BJ (cell line): ENCODE data around the gene RERE. TPM values are rescaled to one million over a fixed set of nuclear protein-coding genes. Genes with fewer than 3 reads are reported as not detected.
"Not testable (repeated sequence)": the region's sequence is repeated elsewhere in the genome, so short reads cannot be mapped to it uniquely, and the experiment has no call there.

Experiments
- CTCF ChIA-PET: fragments of 350-600 bp; formaldehyde crosslinking; extraction: SDS; loops from one replicate; lab custom pipeline; 2021; ENCODE audit warnings: antibody characterized with exemption, inconsistent platforms; lab: Yijun Ruan, JAX
- POLR2A ChIA-PET: fragments of 300-600 bp; sonication (Branson Sonifier 250); formaldehyde crosslinking; extraction: SDS; loops from one replicate; lab custom pipeline; 2021; ENCODE audit warnings: antibody characterized with exemption; lab: Charles Lee
- DNase-seq: peaks from one replicate; pipeline ENCODE4 v3.0.0-alpha.2; 2011; ENCODE audit warnings: low read depth
- H3K27me3 ChIP-seq: 2 replicates; pipeline ENCODE4 v1.6.0; 2011; ENCODE audit warnings: low read length; ENCODE audit not compliant: control insufficient read depth, insufficient read depth
- H3K36me3 ChIP-seq: 2 replicates; pipeline ENCODE4 v1.5.1; 2011; ENCODE audit warnings: low read length; ENCODE audit not compliant: control insufficient read depth, insufficient read depth
- H3K4me3 ChIP-seq: 2 replicates; pipeline ENCODE4 v1.5.1; 2011; ENCODE audit warnings: low read depth, mild to moderate bottlenecking, control low read depth, low read length
- polyA plus RNA-seq: library from polyadenylated mRNA; depleted of rRNA; stranded (reverse); fragments of >200 nt; gene quantifications from 2 replicates; pipeline ENCODE4 v1.2.3, GENCODE V29; 2011
- TF ChIP-seq, protein P1 (sequence below): IDR thresholded peaks from 2 replicates; pipeline ENCODE4 v1.5.1; 2011; ENCODE audit warnings: low read depth, mild to moderate bottlenecking, control low read depth, inconsistent platforms, low read length, moderate library complexity; ENCODE audit not compliant: insufficient read depth

The RERE gene
- polyA plus RNA-seq, 1 experiment = 3.8 TPM

DNA sequence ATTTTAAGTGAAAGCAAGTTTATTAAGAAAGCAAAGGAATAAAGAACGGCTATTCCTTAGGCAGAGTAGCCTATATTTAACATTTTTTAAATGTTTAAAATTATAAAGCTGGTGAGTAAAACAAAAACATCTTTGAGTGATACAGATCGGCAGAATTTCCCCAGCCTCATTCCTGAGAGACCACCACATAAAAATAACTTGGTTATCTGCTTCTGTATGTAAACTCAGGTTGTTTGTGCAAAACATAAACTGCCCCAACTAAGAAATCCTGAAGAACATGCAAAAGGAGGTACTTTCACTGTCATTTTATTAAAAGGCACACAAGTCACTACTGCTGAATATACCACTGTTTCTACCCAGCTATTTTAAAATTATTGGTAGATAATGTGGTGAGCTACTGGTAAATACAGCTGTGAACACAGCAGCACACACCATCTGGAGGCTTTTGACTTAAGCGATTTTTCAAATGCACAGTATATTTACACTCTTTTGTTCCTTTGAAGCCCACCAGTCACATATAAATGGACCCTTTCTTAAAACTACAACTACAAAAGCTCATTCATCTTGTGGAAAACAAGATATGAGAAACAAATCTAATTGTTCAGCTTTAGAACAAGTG lies 119.3 kb downstream of the RERE start:
- Histone ChIP-seq H3K36me3 (no peaks in the 10 kb centered on the region), H3K4me3 (no peak overlapping the region), H3K27me3 (no peaks in the 10 kb centered on the region)
- DNase-seq = no peak
- TF ChIP-seq, protein P1, sequence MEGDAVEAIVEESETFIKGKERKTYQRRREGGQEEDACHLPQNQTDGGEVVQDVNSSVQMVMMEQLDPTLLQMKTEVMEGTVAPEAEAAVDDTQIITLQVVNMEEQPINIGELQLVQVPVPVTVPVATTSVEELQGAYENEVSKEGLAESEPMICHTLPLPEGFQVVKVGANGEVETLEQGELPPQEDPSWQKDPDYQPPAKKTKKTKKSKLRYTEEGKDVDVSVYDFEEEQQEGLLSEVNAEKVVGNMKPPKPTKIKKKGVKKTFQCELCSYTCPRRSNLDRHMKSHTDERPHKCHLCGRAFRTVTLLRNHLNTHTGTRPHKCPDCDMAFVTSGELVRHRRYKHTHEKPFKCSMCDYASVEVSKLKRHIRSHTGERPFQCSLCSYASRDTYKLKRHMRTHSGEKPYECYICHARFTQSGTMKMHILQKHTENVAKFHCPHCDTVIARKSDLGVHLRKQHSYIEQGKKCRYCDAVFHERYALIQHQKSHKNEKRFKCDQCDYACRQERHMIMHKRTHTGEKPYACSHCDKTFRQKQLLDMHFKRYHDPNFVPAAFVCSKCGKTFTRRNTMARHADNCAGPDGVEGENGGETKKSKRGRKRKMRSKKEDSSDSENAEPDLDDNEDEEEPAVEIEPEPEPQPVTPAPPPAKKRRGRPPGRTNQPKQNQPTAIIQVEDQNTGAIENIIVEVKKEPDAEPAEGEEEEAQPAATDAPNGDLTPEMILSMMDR = no peak
- ChIA-PET POLR2A (no interaction called here), CTCF (interaction anchor here (1.2 to 1.4 kb wide), 2 partner anchors 26 to 136 kb away, joined by 4 to 7 read pairs; no protein-coding TSS in a partner anchor)

DNA sequence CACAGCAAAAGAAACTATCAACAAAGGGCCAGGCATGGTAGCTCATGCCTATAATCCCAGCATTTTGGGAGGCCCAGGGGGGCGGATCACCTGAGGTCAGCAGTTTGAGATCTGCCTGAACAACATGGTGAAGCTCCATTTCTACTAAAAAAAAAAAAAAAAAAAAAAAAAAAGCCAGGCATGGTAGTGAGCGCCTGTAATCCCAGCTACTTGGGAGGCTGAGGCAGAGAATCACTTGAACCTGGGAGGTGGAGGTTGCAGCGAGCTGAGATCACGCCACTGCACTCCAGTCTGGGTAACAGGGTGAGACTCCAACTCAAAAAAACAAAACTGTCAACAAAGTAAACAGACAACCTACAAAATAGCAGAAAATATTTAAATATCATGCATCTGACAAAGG lies 122.0 kb downstream of the RERE start:
- POLR2A ChIA-PET, DNase-seq, H3K4me3 ChIP-seq, H3K36me3 ChIP-seq, H3K27me3 ChIP-seq: not testable (repeated sequence)
- CTCF ChIA-PET = interaction anchor here (1.4 kb wide), 1 partner anchor 24 kb away, joined by 3 read pairs; no protein-coding TSS in a partner anchor

DNA sequence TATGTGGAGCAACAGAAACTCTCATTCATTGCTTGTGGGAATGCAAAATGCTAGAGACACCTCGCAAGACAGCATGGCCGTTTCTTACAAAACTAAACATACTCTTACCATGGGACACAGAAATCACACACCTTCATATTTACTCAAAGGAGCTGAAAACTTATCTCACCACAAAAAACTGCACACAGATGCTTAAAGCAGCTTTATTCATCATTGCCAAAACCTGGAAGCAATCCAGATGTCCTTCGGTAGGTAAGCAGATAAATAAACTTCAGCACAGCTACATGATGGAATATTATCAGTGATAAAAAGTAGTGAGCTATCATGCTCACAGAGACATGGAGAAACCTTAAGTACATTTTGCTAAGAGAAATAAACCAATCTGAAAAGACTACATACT lies 124.3 kb downstream of the RERE start:
- H3K27me3 ChIP-seq = no peaks in the 10 kb centered on the region
- ChIA-PET POLR2A (no interaction called here), CTCF (no interaction called here)
- TF ChIP-seq, protein P1 = no peak
- no peak for DNase-seq
- no peaks in the 10 kb centered on the region for H3K36me3 ChIP-seq
- no peak overlapping the region for H3K4me3 ChIP-seq

DNA sequence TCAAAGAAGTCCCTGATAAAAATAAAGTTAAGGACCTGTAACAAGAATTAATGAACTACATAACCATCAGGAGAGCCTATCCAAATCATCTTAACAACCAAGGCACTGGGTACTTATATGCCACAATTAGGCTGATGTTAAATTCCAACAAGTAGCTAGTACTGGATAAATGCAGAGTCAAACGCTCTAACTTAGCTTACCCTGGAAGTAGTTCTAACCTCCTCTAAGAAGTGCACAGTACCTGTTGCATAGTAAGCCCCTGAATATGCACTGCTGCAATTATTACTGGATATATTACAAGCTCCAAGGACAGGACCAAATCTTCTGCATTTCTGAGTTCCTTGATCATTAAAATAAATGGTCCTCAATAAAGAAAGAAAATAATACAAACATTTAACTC lies 125.8 kb downstream of the RERE start:
- TF ChIP-seq, protein P1 = no peak
- Histone ChIP-seq H3K27me3 (no peaks in the 10 kb centered on the region), H3K4me3 (no peak overlapping the region), H3K36me3 (no peaks in the 10 kb centered on the region)
- ChIA-PET POLR2A (no interaction called here), CTCF (interaction anchor here (1.1 to 1.4 kb wide), 2 partner anchors 13 to 35 kb away, joined by 3 to 5 read pairs; no protein-coding TSS in a partner anchor)
- DNase-seq = no peak

DNA sequence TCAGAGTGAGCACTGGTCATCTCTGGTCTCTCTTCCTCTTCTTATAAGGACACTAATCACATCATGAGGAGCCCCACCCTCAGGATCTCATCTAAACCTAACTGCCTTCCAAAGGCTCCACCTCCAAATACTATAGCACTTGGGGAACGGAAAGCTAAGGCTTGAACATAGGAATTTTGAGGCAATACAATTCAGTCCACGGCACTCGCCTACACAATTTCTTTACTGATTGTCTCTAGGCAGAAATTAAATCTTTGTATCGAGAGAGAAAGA lies 127.3 kb downstream of the RERE start:
- TF ChIP-seq, protein P1 = no peak
- POLR2A ChIA-PET = no interaction called here

More for the DNA sequence above, 127.3 kb downstream of the RERE start:
- Histone ChIP-seq H3K27me3 (no peaks in the 10 kb centered on the region), H3K4me3 (no peak overlapping the region), H3K36me3 (no peaks in the 10 kb centered on the region)
- CTCF ChIA-PET = interaction anchor here (0.6 to 1.9 kb wide), 4 partner anchors 11 to 1363 kb away, joined by 3 to 5 read pairs (median 4); no protein-coding TSS in a partner anchor
- DNase-seq = no peak
